ENCODE results near the gene TAGAP. TPM values are rescaled to one million over a fixed set of nuclear protein-coding genes. Genes with fewer than 3 reads are reported as not detected.

TAGAP gene
- total and polyA plus RNA-seq, 2 of the 8 experiments (the other 6 are each of a cell fraction or from before 2014, with no cell fraction given), result not detected

- TF ChIP-seq CTCF (IDR thresholded peaks at IDR 0.05; ENCODE audit: control extremely low read depth in 1 of 3, insufficient read depth in 1 of 3, low read depth in 1 of 3, low read length in 3 of 3) (no peak), SIRT6 (IDR thresholded peaks at IDR 0.05; ENCODE audit: low read length) (no peak), CEBPB (IDR thresholded peaks at IDR 0.05; ENCODE audit: low read depth, low read length) (no peak), PHF8 (conservative IDR thresholded peaks at IDR 0.05; ENCODE audit: low read depth, low read length) (no peak), RFX5 (IDR thresholded peaks at IDR 0.05; ENCODE audit: borderline replicate concordance, low read depth, low read length) (no peak), HDAC6 (IDR thresholded peaks at IDR 0.05; ENCODE audit: low read depth, low read length) (no peak), FOSL1 (IDR thresholded peaks at IDR 0.05; ENCODE audit: insufficient read depth, low read depth, low read length) (no peak)
Observed at GRCh38 chr6:159086033-159086618, 41.3 kb upstream of the TAGAP start (continued).
